HG02610 (cell line): ENCODE results near the gene CHMP1B.

Experiments used
- ATAC-seq: cut with Tn5 transposase; IDR thresholded peaks from one replicate; pipeline ENCODE4 v1.9.1; 2021; ENCODE audit warnings: mild to moderate bottlenecking, moderate library complexity; ENCODE audit not compliant: unreplicated experiment

The CHMP1B gene

DNA sequence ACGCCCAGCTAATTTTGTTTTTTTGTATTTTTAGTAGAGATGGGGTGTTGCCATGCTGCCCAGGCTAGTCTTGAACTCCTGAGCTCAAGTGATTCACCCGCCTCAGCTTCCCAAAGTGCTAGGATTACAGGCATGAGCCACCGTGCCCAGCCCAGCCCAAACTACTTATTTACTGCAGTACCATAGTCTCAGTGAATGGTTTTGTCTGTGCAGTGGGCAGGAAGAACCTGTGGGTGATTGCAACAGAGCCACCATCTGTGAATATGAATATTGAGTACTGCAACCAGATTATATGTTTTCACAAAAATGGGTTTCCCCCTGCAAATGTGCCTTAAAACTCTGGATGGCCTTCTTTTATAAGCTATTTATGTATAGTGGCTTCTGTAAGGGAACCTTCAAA is 47.9 kb downstream of the CHMP1B start:
- no peak for ATAC-seq

DNA sequence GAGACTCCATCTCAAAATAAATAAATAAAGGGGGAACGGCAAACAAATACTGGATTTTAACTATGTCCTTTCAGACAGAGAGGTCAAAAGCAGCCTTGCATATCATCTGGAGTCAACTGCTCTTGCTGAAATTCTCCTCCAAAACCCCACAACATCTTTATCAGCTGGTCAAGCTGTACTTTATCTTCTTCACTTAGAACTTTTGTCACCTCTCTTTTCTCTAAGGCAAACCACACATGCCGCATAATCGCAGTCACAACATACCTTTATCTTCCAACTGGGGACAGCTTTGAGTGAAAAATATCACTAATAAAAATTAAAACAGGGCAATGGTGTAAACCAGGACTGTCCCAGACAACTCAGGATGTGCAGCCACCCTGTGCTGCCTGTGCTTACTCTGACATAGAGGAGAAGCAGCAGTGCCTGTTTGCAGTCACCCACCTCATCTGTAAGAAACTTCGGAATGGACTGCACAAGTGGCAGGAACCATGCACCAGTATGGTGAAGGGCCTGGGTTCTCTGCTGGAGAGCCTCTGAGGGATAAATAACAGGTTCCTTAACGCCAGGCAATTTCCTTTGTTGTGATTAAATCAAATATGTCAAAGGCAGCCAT is 50.7 kb downstream of the CHMP1B start:
- ATAC-seq, result no peak

DNA sequence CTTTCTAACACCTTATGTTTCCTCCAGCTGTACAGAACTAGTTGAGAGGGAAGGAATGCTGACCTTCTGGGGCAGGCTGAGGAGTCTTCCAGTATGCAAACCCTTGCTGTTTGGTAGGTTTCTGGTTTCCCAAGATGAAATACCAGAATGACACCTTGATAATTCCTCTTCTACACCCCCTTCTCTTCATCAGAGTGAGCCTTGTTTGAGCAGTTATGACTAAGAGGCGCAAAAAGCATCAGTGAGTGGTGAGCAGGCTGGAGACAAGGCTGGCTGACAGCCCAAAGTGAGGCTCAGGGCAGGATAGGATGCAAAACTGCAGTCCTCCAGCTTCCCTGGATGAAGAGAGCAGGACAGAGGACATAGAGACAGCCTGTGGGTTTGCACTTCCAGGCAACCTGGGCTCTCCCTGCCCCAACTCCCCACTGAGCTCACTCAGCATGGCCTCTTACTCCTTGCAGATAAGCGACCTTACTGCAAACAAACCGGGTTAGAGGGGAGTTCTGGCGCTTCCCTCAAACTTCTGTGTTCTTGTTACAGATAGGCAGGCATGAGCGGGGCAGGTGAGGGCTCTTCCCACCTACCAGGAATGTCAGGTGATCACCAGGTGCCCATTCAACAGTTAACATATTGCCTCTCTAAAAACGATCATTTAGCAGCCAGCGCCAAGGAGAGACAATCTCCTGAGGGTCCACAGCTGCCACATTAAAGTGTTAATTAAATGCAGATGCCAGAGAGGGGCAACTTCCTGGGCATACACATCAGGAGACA is 51.5 kb downstream of the CHMP1B start:
- no peak for ATAC-seq
